Karpas-422 (cell line): ENCODE results near the gene PDK2. TPM values are rescaled to one million over a fixed set of nuclear protein-coding genes. Genes with fewer than 3 reads are reported as not detected.

Experiments
- DNase-seq: peaks from one replicate; pipeline ENCODE4 v3.0.0-alpha.2; 2015
- H2AFZ ChIP-seq: fragments of 200-600 bp; sonication (generic); 2 replicates; pipeline ENCODE4 v1.6.1; 2014; ENCODE audit warnings: antibody characterized with exemption, low read length, mixed read lengths
- H3K27ac ChIP-seq: fragments of 200-600 bp; sonication (generic); 2 replicates; pipeline ENCODE4 v1.5.1; 2014; ENCODE audit warnings: mild to moderate bottlenecking, low read length, moderate library complexity
- H3K27me3 ChIP-seq: fragments of 200-600 bp; sonication (generic); 2 replicates; pipeline ENCODE4 v1.6.1; 2014; ENCODE audit warnings: low read length, mixed read lengths
- H3K36me3 ChIP-seq: fragments of 200-600 bp; sonication (generic); 2 replicates; pipeline ENCODE4 v1.6.1; 2014; ENCODE audit warnings: low read length, mixed read lengths; ENCODE audit not compliant: insufficient read depth
- H3K4me1 ChIP-seq: fragments of 200-600 bp; sonication (generic); 2 replicates; pipeline ENCODE4 v1.6.1; 2014; ENCODE audit warnings: mild to moderate bottlenecking, low read length, mixed read lengths
- H3K4me2 ChIP-seq: fragments of 200-600 bp; sonication (generic); 2 replicates; pipeline ENCODE4 v1.6.1; 2014; ENCODE audit warnings: low read length, low read depth, mild to moderate bottlenecking; ENCODE audit not compliant: poor library complexity, severe bottlenecking
- H3K4me3 ChIP-seq: fragments of 200-600 bp; sonication (generic); 2 replicates; pipeline ENCODE4 v1.5.1; 2014; ENCODE audit warnings: mild to moderate bottlenecking, antibody characterized with exemption, low read length, mixed read lengths
- H3K79me2 ChIP-seq: fragments of 200-600 bp; sonication (generic); 2 replicates; pipeline ENCODE4 v1.6.1; 2014; ENCODE audit warnings: mild to moderate bottlenecking, low read length, mixed read lengths
- H3K9ac ChIP-seq: fragments of 200-600 bp; sonication (generic); 2 replicates; pipeline ENCODE4 v1.6.0; 2014; ENCODE audit warnings: low read length
- H3K9me2 ChIP-seq: fragments of 200-600 bp; sonication (generic), shearing (Covaris generic); replicated peaks from 2 replicates; pipeline ENCODE4 v1.6.0; 2014; ENCODE audit warnings: mild to moderate bottlenecking, low read length, moderate library complexity; ENCODE audit not compliant: insufficient read depth
- H3K9me3 ChIP-seq: fragments of 300-700, 200-600 bp; sonication (generic); 2 replicates; pipeline ENCODE4 v1.6.1; 2014; ENCODE audit warnings: low read length, mixed read lengths
- H4K20me1 ChIP-seq: fragments of 200-600 bp; sonication (generic); 2 replicates; pipeline ENCODE4 v1.6.1; 2014; ENCODE audit warnings: mild to moderate bottlenecking, antibody characterized with exemption, low read length, low read depth; ENCODE audit not compliant: insufficient read depth
- total RNA-seq: library from RNA; depleted of rRNA; stranded (reverse); fragments of >200 nt; shearing (Covaris generic); gene quantifications from 2 replicates; pipeline ENCODE4 v1.2.3, GENCODE V29; 2014; ENCODE audit warnings: low replicate concordance

The PDK2 gene
- total RNA-seq, 1 experiment from 2014 or later: not detected

DNA sequence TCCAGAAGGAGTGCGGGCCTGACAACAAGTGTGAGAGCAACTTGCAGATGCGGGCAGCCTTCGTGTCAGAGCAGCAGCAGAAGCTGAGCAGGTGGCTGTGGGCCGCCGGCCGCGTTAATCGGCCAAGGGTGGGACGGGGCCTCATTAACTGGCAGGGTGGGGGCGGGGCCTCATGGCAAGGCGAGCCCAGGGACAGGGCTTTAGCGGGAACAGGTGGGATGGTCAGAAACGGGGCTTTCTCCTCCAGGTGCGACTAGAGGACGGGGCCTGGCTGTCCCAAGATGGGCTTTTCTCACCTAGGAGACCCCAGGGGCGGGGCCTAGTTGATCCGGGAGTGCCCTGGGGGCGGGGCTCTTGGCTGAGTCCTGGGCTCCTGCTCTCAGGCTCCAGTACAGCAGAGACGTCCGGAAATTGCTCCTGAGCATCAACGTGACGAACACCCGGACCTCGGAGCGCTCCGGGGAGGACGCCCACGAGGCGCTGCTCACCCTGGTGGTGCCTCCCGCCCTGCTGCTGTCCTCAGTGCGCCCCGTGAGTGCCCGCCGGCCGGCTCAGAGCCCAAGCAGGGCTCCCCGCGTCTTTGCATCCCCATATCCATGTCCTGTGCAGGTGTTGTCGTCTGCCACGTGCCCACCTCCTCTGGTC lies 18.4 kb upstream of the PDK2 start:
- Histone ChIP-seq H3K4me2 (no peak overlapping the region), H2AFZ (no peak overlapping the region), H3K27ac (no peak overlapping the region), H3K9ac (no peak overlapping the region), H3K79me2 (no peaks in the 10 kb centered on the region), H3K27me3 (no peaks in the 10 kb centered on the region), H3K36me3 (no peaks in the 10 kb centered on the region), H4K20me1 (no peaks in the 10 kb centered on the region; the same call in 1 of the 2 replicates), H3K9me2 (no peaks in the 10 kb centered on the region), H3K9me3 (no peaks in the 10 kb centered on the region), H3K4me1 (peaks cover 5% of the 10 kb centered on the region), H3K4me3 (no peak overlapping the region)
- DNase-seq: no peak

GRCh38 chr17:50078430-50078829 lies 16.7 kb upstream of the PDK2 start:
- no peak for DNase-seq
- Histone ChIP-seq H4K20me1 (no peaks in the 10 kb centered on the region; the same call in 1 of the 2 replicates), H3K4me1 (peaks cover 5% of the 10 kb centered on the region), H3K36me3 (no peaks in the 10 kb centered on the region), H3K79me2 (no peaks in the 10 kb centered on the region), H2AFZ (no peak overlapping the region), H3K27ac (no peak overlapping the region), H3K9ac (no peak overlapping the region), H3K4me2 (no peak overlapping the region), H3K9me3 (no peaks in the 10 kb centered on the region), H3K4me3 (no peak overlapping the region), H3K27me3 (no peaks in the 10 kb centered on the region), H3K9me2 (no peaks in the 10 kb centered on the region)

- peak; percentile 93 for DNase-seq
- peaks cover 5% of the 10 kb centered on the region for H3K4me1 ChIP-seq
- H3K9ac ChIP-seq: no peak overlapping the region
- H4K20me1 ChIP-seq: no peaks in the 10 kb centered on the region; the same call in 1 of the 2 replicates
- no peaks in the 10 kb centered on the region for H3K9me3 ChIP-seq
- H3K4me3 ChIP-seq: no peak overlapping the region
- H3K79me2 ChIP-seq: no peaks in the 10 kb centered on the region
- H3K9me2 ChIP-seq: no peaks in the 10 kb centered on the region
- no peak overlapping the region for H3K4me2 ChIP-seq
- H2AFZ ChIP-seq: no peak overlapping the region
- no peaks in the 10 kb centered on the region for H3K36me3 ChIP-seq
- no peaks in the 10 kb centered on the region for H3K27me3 ChIP-seq
- no peak overlapping the region for H3K27ac ChIP-seq
These were observed 15.6 kb upstream of the PDK2 start for GRCh38 chr17:50079334-50080095.

GRCh38 chr17:50080096-50080480 lies 15.1 kb upstream of the PDK2 start:
- no peak overlapping the region for H2AFZ ChIP-seq
- no peak overlapping the region for H3K27ac ChIP-seq
- H3K4me3 ChIP-seq: no peak overlapping the region
- no peaks in the 10 kb centered on the region for H3K9me2 ChIP-seq
- H4K20me1 ChIP-seq: no peaks in the 10 kb centered on the region; the same call in 1 of the 2 replicates
- H3K79me2 ChIP-seq: no peaks in the 10 kb centered on the region
- no peak overlapping the region for H3K9ac ChIP-seq
- H3K27me3 ChIP-seq: no peaks in the 10 kb centered on the region
- no peaks in the 10 kb centered on the region for H3K9me3 ChIP-seq
- no peak for DNase-seq
- H3K36me3 ChIP-seq: no peaks in the 10 kb centered on the region
- H3K4me2 ChIP-seq: no peak overlapping the region
- peaks cover 5% of the 10 kb centered on the region for H3K4me1 ChIP-seq

DNA sequence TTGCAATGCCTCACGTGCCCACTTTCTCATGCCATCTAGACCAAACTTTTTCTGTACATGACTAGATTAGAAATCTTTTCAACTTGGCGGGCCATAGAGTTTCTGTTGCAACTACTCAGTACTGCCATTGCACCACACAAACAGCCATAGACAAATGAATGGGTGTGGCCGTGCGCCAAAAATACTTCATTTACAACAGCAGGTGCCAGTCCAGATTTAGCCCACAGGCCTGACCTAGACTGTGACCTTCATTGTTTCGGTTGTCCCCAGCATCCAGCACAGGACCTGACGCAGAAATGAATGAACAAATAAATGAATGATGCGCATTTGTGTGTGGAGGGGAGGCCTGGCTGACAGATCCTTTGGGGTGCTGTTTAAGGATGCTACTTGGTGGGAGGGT lies 14.3 kb upstream of the PDK2 start:
- Histone ChIP-seq H3K4me3 (no peak overlapping the region), H3K9ac (no peak overlapping the region), H3K4me1 (peaks cover 5% of the 10 kb centered on the region), H3K27me3 (no peaks in the 10 kb centered on the region), H3K36me3 (no peaks in the 10 kb centered on the region), H3K79me2 (no peaks in the 10 kb centered on the region), H3K27ac (no peak overlapping the region), H4K20me1 (no peaks in the 10 kb centered on the region; the same call in 1 of the 2 replicates), H3K9me2 (no peaks in the 10 kb centered on the region), H3K4me2 (no peak overlapping the region), H2AFZ (no peak overlapping the region), H3K9me3 (no peaks in the 10 kb centered on the region)
- DNase-seq: no peak

DNA sequence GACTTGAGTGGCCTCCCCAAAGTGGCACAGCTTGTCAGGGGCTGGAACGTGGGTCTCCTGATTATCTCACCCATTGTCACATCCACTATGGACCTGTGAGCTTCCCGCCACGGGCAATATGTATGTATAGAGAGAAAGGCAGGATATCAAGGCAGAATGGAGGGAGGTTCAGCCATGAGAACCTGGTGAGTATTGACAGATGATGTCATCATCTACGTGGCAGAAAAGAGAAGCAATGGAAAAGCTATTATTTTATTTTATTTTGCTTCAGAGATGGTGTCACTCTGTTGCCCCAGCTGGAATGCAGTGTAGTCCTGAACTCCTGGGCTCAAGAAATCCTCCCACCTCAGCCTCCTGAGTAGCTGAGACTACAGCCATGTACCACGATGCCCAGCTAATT lies 13.4 kb upstream of the PDK2 start:
- no peak for DNase-seq
- H3K4me3 ChIP-seq: no peak overlapping the region
- no peaks in the 10 kb centered on the region for H3K27me3 ChIP-seq
- no peaks in the 10 kb centered on the region for H3K9me2 ChIP-seq
- H3K36me3 ChIP-seq: no peaks in the 10 kb centered on the region
- no peak overlapping the region for H3K9ac ChIP-seq
- H3K4me1 ChIP-seq: peaks cover 5% of the 10 kb centered on the region
- H2AFZ ChIP-seq: no peak overlapping the region
- no peak overlapping the region for H3K4me2 ChIP-seq
- no peaks in the 10 kb centered on the region for H3K9me3 ChIP-seq
- no peaks in the 10 kb centered on the region for H3K79me2 ChIP-seq
- no peak overlapping the region for H3K27ac ChIP-seq
- H4K20me1 ChIP-seq: no peaks in the 10 kb centered on the region; the same call in 1 of the 2 replicates

DNA sequence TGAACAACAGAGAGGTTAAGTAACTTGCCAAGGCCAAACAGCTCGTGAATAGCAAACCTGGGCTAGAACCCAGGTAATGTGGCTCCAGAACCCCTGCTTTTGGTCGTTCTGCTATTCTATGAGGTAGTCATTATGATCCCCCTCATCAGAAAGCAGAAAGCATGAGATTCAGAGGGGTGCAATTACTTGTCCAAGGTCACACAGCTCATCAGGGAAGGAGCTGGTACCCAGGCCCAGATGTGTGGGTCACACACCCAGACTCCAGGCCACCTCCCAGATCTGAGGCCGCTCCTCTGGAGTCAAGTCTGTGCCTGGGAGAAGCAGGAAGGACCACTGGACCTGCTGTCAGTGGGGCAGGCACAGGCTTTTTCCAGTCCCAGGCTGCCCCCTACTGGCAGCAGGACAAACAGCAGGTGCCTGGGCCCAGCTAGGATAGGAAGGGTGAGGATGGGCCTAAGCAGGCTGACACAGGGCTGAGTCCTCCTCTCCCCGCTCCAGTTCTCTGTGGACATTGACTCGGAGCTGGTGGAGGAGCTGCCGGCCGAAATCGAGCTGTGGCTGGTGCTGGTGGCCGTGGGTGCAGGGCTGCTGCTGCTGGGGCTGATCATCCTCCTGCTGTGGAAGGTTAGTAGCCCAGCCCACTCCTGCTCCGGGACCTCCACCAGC lies 7.8 kb upstream of the PDK2 start:
- Histone ChIP-seq H3K9ac (no peak overlapping the region), H3K4me1 (no peaks in the 10 kb centered on the region), H3K79me2 (no peaks in the 10 kb centered on the region), H3K9me3 (no peaks in the 10 kb centered on the region), H4K20me1 (0 out of 2 replicates have a peak, but pooled peaks cover 3% of the 10 kb centered on the region), H3K9me2 (no peaks in the 10 kb centered on the region), H2AFZ (no peak overlapping the region), H3K36me3 (no peaks in the 10 kb centered on the region), H3K27me3 (no peaks in the 10 kb centered on the region), H3K4me3 (no peak overlapping the region), H3K27ac (no peak overlapping the region), H3K4me2 (no peak overlapping the region)
- peak; percentile 87 for DNase-seq

DNA sequence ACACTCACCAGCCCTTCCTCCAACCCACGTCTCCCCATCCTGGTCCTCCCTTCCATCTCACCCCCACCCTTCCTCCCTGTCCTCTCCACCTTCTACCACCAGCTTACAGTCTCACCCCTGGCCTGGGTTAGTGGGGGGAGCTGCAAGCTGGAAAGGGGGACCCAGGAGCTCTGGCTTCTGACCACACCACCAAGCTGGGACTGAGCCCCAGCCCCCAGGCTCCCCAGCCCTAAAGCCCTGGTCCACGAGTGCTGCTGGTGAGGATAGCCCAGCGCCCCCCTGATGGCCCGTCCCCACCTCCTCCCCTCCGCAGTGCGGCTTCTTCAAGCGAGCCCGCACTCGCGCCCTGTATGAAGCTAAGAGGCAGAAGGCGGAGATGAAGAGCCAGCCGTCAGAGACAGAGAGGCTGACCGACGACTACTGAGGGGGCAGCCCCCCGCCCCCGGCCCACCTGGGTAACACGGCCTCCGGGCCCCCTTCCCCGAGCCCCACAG lies 7.2 kb upstream of the PDK2 start:
- Histone ChIP-seq H3K4me1 (no peaks in the 10 kb centered on the region), H3K79me2 (no peaks in the 10 kb centered on the region), H3K27me3 (no peaks in the 10 kb centered on the region), H3K9ac (no peak overlapping the region), H3K27ac (no peak overlapping the region), H3K36me3 (no peaks in the 10 kb centered on the region), H3K9me2 (no peaks in the 10 kb centered on the region), H2AFZ (no peak overlapping the region), H3K4me3 (no peak overlapping the region), H3K4me2 (no peak overlapping the region), H4K20me1 (0 out of 2 replicates have a peak, but pooled peaks cover 3% of the 10 kb centered on the region), H3K9me3 (no peaks in the 10 kb centered on the region)
- no peak for DNase-seq
